ENCODE measurements around the gene JUP.

DNA sequence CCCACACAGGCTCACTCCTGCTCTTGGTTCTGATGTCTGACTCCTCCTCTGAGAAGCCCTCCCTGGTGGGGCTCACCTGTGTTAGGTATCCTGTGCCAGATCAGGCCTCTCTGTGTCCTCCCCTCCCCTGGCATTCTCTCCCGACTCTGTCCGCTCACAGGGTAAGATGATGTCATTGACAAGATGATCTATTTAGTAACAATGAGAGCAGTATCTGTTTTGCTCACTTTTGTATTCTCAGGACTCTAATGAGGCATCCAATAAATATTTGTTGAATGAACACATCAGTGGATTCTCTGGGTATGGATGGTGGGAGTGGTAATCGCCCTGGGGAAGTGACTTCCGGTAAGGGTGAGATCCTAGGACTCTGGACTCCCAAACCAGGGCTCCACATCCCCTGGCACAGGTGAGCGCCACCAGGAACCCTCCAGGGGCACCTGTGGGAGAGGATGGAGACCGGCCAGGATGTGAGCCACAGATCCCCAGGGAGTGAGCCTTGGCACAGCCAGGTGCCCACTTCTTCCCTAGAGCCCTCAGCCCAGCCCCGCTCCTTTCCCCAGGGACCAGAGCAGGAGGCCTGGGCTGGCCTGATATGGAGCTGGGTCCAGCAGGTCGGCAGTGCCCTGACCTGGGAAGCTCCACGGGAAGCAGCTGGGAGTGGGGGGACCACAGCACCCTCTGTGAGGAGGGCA is 46.7 kb downstream of the JUP start:
- TF ChIP-seq SP1 (IDR thresholded peaks at IDR 0.05) (no peak), CTCF (IDR thresholded peaks at IDR 0.05; ENCODE audit: low read depth, low read length, missing input control) (no peak), GABPA (IDR thresholded peaks at IDR 0.05 in 1 of 2, conservative IDR thresholded peaks at IDR 0.05 in 1 of 2) (no peak)
- TF ChIP-seq, protein P1, sequence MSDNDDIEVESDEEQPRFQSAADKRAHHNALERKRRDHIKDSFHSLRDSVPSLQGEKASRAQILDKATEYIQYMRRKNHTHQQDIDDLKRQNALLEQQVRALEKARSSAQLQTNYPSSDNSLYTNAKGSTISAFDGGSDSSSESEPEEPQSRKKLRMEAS (IDR thresholded peaks at IDR 0.05) = no peak
